Fibroblast of the aortic adventitia (primary cell): ENCODE data around the gene RORC. TPM values are rescaled to one million over a fixed set of nuclear protein-coding genes. Genes with fewer than 3 reads are reported as not detected.

Experiments
- DNase-seq: peaks from one replicate; pipeline ENCODE4 v3.0.0-alpha.2; 2010; ENCODE audit warnings: low read depth
- H3K4me3 ChIP-seq: 2 replicates; pipeline ENCODE4 v1.5.1; 2011; ENCODE audit warnings: low read depth, mild to moderate bottlenecking, control low read depth, low read length, moderate library complexity
- CTCF ChIP-seq: IDR thresholded peaks from 2 replicates; pipeline ENCODE4 v1.5.1; 2011; ENCODE audit warnings: mild to moderate bottlenecking, low read length, control low read depth, inconsistent platforms; ENCODE audit not compliant: insufficient read depth
- total RNA-seq: library from RNA; depleted of rRNA; stranded (reverse); fragments of >200 nt; gene quantifications from 2 replicates; pipeline ENCODE4 v1.2.3, GENCODE V29; 2012; ENCODE audit warnings: low replicate concordance

RORC gene
- total RNA-seq, 1 donor, result not detected

- no peak for DNase-seq
- no peak for TF ChIP-seq CTCF
- peak within 1 kb of the TSS; percentile 22 for H3K4me3 ChIP-seq
These were observed 8.1 kb upstream of the RORC start, which contains the start of gene C2CD4D for GRCh38 chr1:151839457-151840403. Gene C2CD4D, minus strand, starts transcription at chr1:151839820. Its CDS starts 831 bp downstream, at chr1:151838989.

- DNase-seq, result no peak
- peak overlapping the region; percentile 22 for H3K4me3 ChIP-seq
- TF ChIP-seq CTCF, result no peak
These were observed 7.4 kb upstream of the RORC start for GRCh38 chr1:151839082-151839412.

- no peak for DNase-seq
- H3K4me3 ChIP-seq, result peak overlapping the region; percentile 37
These were observed 6.8 kb upstream of the RORC start for GRCh38 chr1:151838222-151839081.

GRCh38 chr1:151837884-151838221 lies 6.3 kb upstream of the RORC start:
- H3K4me3 ChIP-seq, result peak overlapping the region; percentile 17
- no peak for TF ChIP-seq CTCF
- DNase-seq, result no peak

More at GRCh38 chr1:151838222-151839081, 6.8 kb upstream of the RORC start:
- no peak for TF ChIP-seq CTCF

GRCh38 chr1:151837197-151837596 lies 5.6 kb upstream of the RORC start:
- H3K4me3 ChIP-seq, result no peak overlapping the region
- no peak for TF ChIP-seq CTCF
- DNase-seq, result no peak

- no peak for TF ChIP-seq CTCF
- no peak overlapping the region for H3K4me3 ChIP-seq
- no peak for DNase-seq
These were observed 4.0 kb upstream of the RORC start for GRCh38 chr1:151835596-151835995.
